Activated CD4-positive, alpha-beta memory T cell treated with anti-CD3 and anti-CD28 coated beads for 36 hours (primary cell): Measurements from ENCODE around the gene PRDM16. TPM values are rescaled to one million over a fixed set of nuclear protein-coding genes. Genes with fewer than 3 reads are reported as not detected.

ENCODE experiments used
- CTCF ChIA-PET: fragments of 350-600 bp; sonication (Branson Sonifier 250); formaldehyde crosslinking; loops from one replicate; lab custom pipeline; 2021; ENCODE audit warnings: antibody characterized with exemption, inconsistent platforms; lab: Charles Lee
- POLR2A ChIA-PET: fragments of 350-600 bp; sonication (Branson Sonifier 250); formaldehyde crosslinking; loops from one replicate; lab custom pipeline; 2021; ENCODE audit warnings: antibody characterized with exemption; lab: Charles Lee
- DNase-seq: peaks from one replicate; pipeline ENCODE4 v3.0.0-alpha.2; 2020
- H3K27ac Mint-ChIP-seq: one replicate; pipeline ENCODE4 v1.8.0; 2021; ENCODE audit warnings: mixed read lengths
- H3K27me3 Mint-ChIP-seq: one replicate; pipeline ENCODE4 v1.8.0; 2021; ENCODE audit warnings: mixed read lengths
- H3K36me3 Mint-ChIP-seq: one replicate; pipeline ENCODE4 v1.8.0; 2021; ENCODE audit warnings: mixed read lengths
- H3K4me1 Mint-ChIP-seq: one replicate; pipeline ENCODE4 v1.8.0; 2021; ENCODE audit warnings: low read depth, mixed read lengths
- H3K4me3 Mint-ChIP-seq: one replicate; pipeline ENCODE4 v1.8.0; 2021; ENCODE audit warnings: mild to moderate bottlenecking, mixed read lengths
- H3K9me3 Mint-ChIP-seq: one replicate; pipeline ENCODE4 v1.8.0; 2021; ENCODE audit warnings: mixed read lengths
- intact Hi-C: fragments of 100-400 bp; cut with micrococcal nuclease; formaldehyde crosslinking; loops from one replicate; pipeline ENCODE4 v1.15.1; 2023
- total RNA-seq, 2 experiments: library from RNA; stranded (reverse); gene quantifications; one replicate each; pipeline ENCODE4 v1.2.3, GENCODE V29; 2021

The PRDM16 gene
- total RNA-seq, 2 experiments from 2014 or later = not detected

DNA sequence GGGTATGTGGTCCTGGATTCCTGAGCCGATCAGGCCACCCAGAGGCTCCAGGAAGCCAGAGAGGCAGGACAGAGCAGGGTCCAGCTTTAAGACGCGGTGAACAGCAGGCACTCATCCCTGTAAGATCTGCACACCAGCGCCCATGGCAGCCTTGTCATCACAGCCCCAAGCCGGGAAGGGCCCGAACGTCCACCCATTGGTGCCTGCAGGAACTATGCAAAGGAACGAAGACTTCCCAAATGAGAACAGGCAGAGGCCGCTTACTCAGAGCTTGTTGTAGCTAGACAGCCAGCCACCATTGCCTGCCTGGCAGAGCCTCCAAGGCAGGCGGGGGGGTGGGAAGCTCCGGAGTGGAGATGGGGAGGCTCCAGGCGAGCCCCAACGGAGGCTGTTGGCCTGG, 373.3 kb downstream of the PRDM16 start:
- intact Hi-C loops = no loop called here
- peaks cover 9% of the 10 kb centered on the region for H3K27me3 Mint-ChIP-seq
- ChIA-PET CTCF (interaction anchor here (0.7 kb wide), 1 partner anchor 11 kb away, joined by 3 read pairs; no protein-coding TSS in a partner anchor), POLR2A (no interaction called here)
- no peaks in the 10 kb centered on the region for H3K36me3 Mint-ChIP-seq
- no peak for DNase-seq
- peaks cover 15% of the 10 kb centered on the region for H3K9me3 Mint-ChIP-seq
- no peak overlapping the region for H3K4me3 Mint-ChIP-seq
- H3K4me1 Mint-ChIP-seq = no peaks in the 10 kb centered on the region
- H3K27ac Mint-ChIP-seq = no peak overlapping the region

DNA sequence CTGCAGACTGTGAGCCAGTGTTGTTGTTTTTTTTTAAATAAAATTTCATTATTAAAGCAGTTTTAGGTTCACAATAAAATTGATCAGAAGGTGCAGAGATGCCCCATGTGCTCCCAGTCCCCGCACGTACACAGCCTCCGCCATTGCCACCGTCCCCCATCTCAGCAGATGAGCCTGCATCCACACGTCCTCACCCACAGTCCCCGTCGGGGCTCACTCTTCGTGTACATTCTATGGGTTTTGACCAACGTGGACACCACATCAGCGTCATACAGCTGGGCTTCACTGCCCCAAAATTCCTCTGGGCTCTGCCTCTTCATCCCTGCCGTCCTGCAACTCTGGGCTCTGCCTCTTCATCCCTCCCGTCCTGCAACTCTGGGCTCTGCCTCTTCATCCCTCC, 373.9 kb downstream of the PRDM16 start:
- intact Hi-C loops = no loop called here
- Mint-ChIP-seq H3K36me3 (no peaks in the 10 kb centered on the region), H3K4me1 (no peaks in the 10 kb centered on the region), H3K27ac (no peak overlapping the region), H3K4me3 (no peak overlapping the region), H3K9me3 (peaks cover 21% of the 10 kb centered on the region), H3K27me3 (peaks cover 9% of the 10 kb centered on the region)
- no peak for DNase-seq
- ChIA-PET CTCF (no interaction called here), POLR2A (no interaction called here)

DNA sequence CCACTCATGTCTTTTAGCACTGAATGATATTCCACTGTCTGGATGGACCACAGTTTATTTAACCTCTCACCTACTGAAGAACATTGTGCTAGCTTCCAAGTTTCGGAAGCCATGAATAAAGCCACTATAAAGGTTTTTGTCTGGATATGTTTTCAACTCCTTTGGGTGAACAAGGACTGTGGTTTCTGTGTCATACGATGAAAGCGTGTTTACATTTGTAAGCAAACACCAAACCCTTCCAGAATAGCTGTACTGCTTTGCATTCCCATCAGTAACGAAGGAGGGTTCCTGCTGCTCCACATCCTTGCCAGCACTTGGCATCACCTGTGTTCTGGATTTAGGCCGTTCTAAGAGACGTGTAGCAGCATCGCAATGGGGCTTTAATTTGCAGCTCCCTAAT, 374.8 kb downstream of the PRDM16 start:
- intact Hi-C loops = no loop called here
- ChIA-PET POLR2A (no interaction called here), CTCF (interaction anchor here (2.2 kb wide), 1 partner anchor 9 kb away, joined by 8 read pairs; no protein-coding TSS in a partner anchor)
- Mint-ChIP-seq H3K4me3 (no peak overlapping the region), H3K27me3 (peaks cover 9% of the 10 kb centered on the region), H3K27ac (no peak overlapping the region), H3K9me3 (peaks cover 23% of the 10 kb centered on the region), H3K4me1 (no peaks in the 10 kb centered on the region), H3K36me3 (no peaks in the 10 kb centered on the region)
- no peak for DNase-seq

GRCh38 chr1:3444298-3444697, 375.3 kb downstream of the PRDM16 start:
- H3K36me3 Mint-ChIP-seq = no peaks in the 10 kb centered on the region

GRCh38 chr1:3444736-3445135, 375.7 kb downstream of the PRDM16 start:
- H3K27me3 Mint-ChIP-seq = peaks cover 9% of the 10 kb centered on the region
- ChIA-PET CTCF (interaction anchor here (2.2 kb wide), 1 partner anchor 8 kb away, joined by 8 read pairs; no protein-coding TSS in a partner anchor), POLR2A (no interaction called here)
- DNase-seq = no peak
- intact Hi-C loops = no loop called here
- H3K36me3 Mint-ChIP-seq = no peaks in the 10 kb centered on the region
- H3K9me3 Mint-ChIP-seq = peaks cover 23% of the 10 kb centered on the region
- H3K27ac Mint-ChIP-seq = no peak overlapping the region
- no peaks in the 10 kb centered on the region for H3K4me1 Mint-ChIP-seq
- no peak overlapping the region for H3K4me3 Mint-ChIP-seq

More at GRCh38 chr1:3444298-3444697, 375.3 kb downstream of the PRDM16 start:
- ChIA-PET CTCF (interaction anchor here (2.2 kb wide), 1 partner anchor 9 kb away, joined by 8 read pairs; no protein-coding TSS in a partner anchor), POLR2A (no interaction called here)
- no peak overlapping the region for H3K4me3 Mint-ChIP-seq
- no peaks in the 10 kb centered on the region for H3K4me1 Mint-ChIP-seq
- H3K9me3 Mint-ChIP-seq = peaks cover 23% of the 10 kb centered on the region
- peaks cover 9% of the 10 kb centered on the region for H3K27me3 Mint-ChIP-seq
- intact Hi-C loops = no loop called here
- DNase-seq = no peak
- H3K27ac Mint-ChIP-seq = no peak overlapping the region

- peaks cover 13% of the 10 kb centered on the region for H3K27me3 Mint-ChIP-seq
- no peaks in the 10 kb centered on the region for H3K36me3 Mint-ChIP-seq
- POLR2A ChIA-PET = interaction anchor here (0.6 kb wide), 1 partner anchor 31 kb away, joined by 4 read pairs; no protein-coding TSS in a partner anchor
- CTCF ChIA-PET = no interaction called here
- H3K9me3 Mint-ChIP-seq = peaks cover 19% of the 10 kb centered on the region
- peaks cover 2% of the 10 kb centered on the region for H3K4me1 Mint-ChIP-seq
- DNase-seq = no peak
- intact Hi-C loops = loop anchor here (10.0 kb wide), 1 partner anchor 274 kb away; no protein-coding TSS in a partner anchor
- no peak overlapping the region for H3K4me3 Mint-ChIP-seq
- H3K27ac Mint-ChIP-seq = no peak overlapping the region
Observed at GRCh38 chr1:3450202-3450863, 381.3 kb downstream of the PRDM16 start.

DNA sequence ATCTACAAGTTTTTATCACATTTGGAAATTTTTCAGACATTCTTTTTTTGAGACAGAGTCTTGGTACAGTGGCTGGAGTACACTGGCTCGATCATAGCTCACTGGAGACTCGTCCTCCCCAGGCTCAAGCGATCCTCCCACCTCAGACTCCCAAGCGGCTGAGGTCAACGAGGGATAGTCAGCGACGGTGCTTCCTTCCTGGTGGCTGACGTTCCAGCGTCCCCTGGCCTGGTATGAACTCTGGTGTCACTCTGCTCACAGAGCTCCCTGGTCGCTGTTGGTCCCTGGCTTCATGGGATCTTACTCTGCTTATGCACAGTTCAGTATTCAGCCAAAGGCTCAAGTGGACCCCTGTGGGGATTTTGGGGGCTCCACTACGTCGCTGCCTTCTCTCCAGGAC, 382.0 kb downstream of the PRDM16 start:
- ChIA-PET POLR2A (no interaction called here), CTCF (no interaction called here)
- Mint-ChIP-seq H3K27me3 (peaks cover 13% of the 10 kb centered on the region), H3K9me3 (peaks cover 14% of the 10 kb centered on the region), H3K27ac (no peak overlapping the region), H3K4me3 (no peak overlapping the region), H3K4me1 (peaks cover 2% of the 10 kb centered on the region), H3K36me3 (no peaks in the 10 kb centered on the region)
- DNase-seq = no peak
- intact Hi-C loops = loop anchor here (10.0 kb wide), 1 partner anchor 274 kb away; no protein-coding TSS in a partner anchor

GRCh38 chr1:3451994-3452865, 383.2 kb downstream of the PRDM16 start:
- DNase-seq = no peak
- POLR2A ChIA-PET = interaction anchor here (0.6 kb wide), 1 partner anchor 34 kb away, joined by 3 read pairs; no protein-coding TSS in a partner anchor
- H3K4me3 Mint-ChIP-seq = no peak overlapping the region
- H3K9me3 Mint-ChIP-seq = peaks cover 9% of the 10 kb centered on the region
- H3K27me3 Mint-ChIP-seq = peaks cover 13% of the 10 kb centered on the region
- no peaks in the 10 kb centered on the region for H3K36me3 Mint-ChIP-seq
- H3K4me1 Mint-ChIP-seq = peaks cover 2% of the 10 kb centered on the region
- no peak overlapping the region for H3K27ac Mint-ChIP-seq
- CTCF ChIA-PET = interaction anchor here (0.6 to 2.8 kb wide), 27 partner anchors 8 to 354 kb away, joined by 3 to 75 read pairs (median 5); no protein-coding TSS in a partner anchor
- intact Hi-C loops = loop anchor here (2.0 to 10.0 kb wide), 2 partner anchors 31 to 273 kb away; no protein-coding TSS in a partner anchor

GRCh38 chr1:3452866-3453175, 383.8 kb downstream of the PRDM16 start:
- ChIA-PET CTCF (interaction anchor here (0.6 to 2.8 kb wide), 28 partner anchors 8 to 353 kb away, joined by 3 to 75 read pairs (median 5); no protein-coding TSS in a partner anchor), POLR2A (interaction anchor here (0.6 kb wide), 1 partner anchor 33 kb away, joined by 3 read pairs; no protein-coding TSS in a partner anchor)
- Mint-ChIP-seq H3K36me3 (no peaks in the 10 kb centered on the region), H3K27ac (no peak overlapping the region), H3K27me3 (peaks cover 13% of the 10 kb centered on the region), H3K4me3 (no peak overlapping the region), H3K4me1 (peaks cover 2% of the 10 kb centered on the region), H3K9me3 (peaks cover 3% of the 10 kb centered on the region)
- DNase-seq = no peak
- intact Hi-C loops = loop anchor here (1.0 to 10.0 kb wide), 3 partner anchors 30 to 272 kb away; no protein-coding TSS in a partner anchor

DNA sequence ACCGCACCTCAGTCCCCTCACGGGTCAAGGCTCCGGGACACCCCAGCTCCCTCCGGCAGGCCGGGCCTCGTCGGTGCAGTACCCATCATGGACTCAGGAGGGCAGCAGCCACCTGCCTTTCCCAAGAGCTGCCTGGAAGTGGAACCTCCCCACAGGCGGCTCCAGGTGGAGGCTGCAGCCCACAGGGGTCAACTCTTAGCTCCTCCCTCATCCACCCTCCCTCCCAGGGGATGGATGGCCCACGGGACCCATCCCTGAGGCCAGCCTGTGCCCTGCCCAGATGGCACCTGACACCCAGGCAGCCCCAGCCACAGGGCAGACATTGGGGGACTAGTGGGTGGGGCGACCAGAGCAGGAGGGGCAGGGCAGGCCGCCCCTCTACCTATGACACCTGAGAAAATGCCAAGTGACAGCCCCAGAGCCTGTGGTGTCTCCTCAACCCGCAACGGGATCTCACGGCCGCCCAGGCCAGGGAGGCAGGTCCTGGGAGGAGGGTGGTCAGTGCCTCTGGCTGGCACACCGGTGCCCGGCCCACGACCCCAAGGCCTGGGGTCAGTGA, 384.3 kb downstream of the PRDM16 start:
- peaks cover 2% of the 10 kb centered on the region for H3K4me1 Mint-ChIP-seq
- POLR2A ChIA-PET = interaction anchor here (0.6 kb wide), 1 partner anchor 33 kb away, joined by 3 read pairs; no protein-coding TSS in a partner anchor
- peaks cover 13% of the 10 kb centered on the region for H3K27me3 Mint-ChIP-seq
- intact Hi-C loops = loop anchor here (1.0 to 10.0 kb wide), 3 partner anchors 30 to 272 kb away; no protein-coding TSS in a partner anchor
- H3K4me3 Mint-ChIP-seq = no peak overlapping the region
- H3K36me3 Mint-ChIP-seq = no peaks in the 10 kb centered on the region
- no peak overlapping the region for H3K27ac Mint-ChIP-seq
- peak; percentile 81 for DNase-seq
- H3K9me3 Mint-ChIP-seq = no peaks in the 10 kb centered on the region
- CTCF ChIA-PET = interaction anchor here (0.6 to 2.8 kb wide), 28 partner anchors 8 to 353 kb away, joined by 3 to 75 read pairs (median 5); no protein-coding TSS in a partner anchor
